ENCODE results near the gene PDE4A.

DNA sequence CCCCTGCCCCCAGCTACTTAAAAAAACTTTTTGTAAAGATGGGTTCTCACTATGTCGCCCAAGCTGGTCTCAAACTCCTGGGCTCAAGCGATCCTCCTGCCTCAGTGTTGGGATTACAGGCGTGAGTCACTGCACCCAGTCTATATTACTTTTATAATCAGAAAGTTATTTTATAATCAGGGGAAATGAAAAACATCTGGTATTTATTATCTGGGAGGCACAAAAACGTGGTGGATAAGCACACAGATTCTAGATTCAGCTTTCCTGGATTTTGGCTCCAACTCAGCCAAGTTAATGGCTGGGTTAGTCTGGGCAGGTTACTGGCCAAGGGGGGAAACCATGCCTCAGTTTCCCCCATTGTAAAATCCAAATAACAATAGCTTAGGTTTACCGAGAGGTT lies 58.1 kb downstream of the PDE4A start:
- no peak for TF ChIP-seq POLR2AphosphoS5 (IDR thresholded peaks at IDR 0.05)
- no peak for TF ChIP-seq CTCF (IDR thresholded peaks at IDR 0.05)
- no peak for TF ChIP-seq POLR2A (IDR thresholded peaks at IDR 0.05)
- no peak for TF ChIP-seq EP300 (IDR thresholded peaks at IDR 0.05)

Data from suprapubic skin (tissue), 4 donors.